Measurements from ENCODE around the gene ZNF532.

Gene ZNF532

DNA sequence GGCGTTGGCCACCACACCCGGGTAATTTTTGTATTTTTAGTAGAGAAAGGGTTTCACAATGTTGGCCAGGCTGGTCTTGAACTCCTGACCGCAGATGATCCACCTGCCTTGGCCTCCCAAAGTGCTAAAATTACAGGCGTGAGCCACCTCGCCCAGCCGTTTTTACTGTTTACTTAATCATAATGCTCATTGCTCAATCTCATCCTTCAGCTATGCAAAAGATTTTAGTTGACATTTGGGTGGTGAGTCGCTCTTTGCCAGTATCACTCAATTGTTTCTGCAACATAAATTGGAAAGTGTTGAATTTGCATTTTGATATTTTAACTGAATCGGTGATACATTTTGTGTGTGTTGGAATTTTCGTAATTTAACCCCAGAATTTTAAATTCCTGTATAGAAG lies 7.8 kb upstream of the ZNF532 start:
- H3K4me2 ChIP-seq (ENCODE audit: low read depth, low read length) = no peak overlapping the region
- no peaks in the 10 kb centered on the region for H3K9me2 ChIP-seq (replicated peaks; ENCODE audit: insufficient read depth, low read length)
- H3K36me3 ChIP-seq (replicated peaks; ENCODE audit: insufficient read depth, low read length) = no peaks in the 10 kb centered on the region
- H2AFZ ChIP-seq (ENCODE audit: low read length) = no peak overlapping the region
- TF ChIP-seq EZH2 (optimal IDR thresholded peaks at IDR 0.05; ENCODE audit: low read depth, low read length) (no peak), EZH2phosphoT487 (IDR thresholded peaks at IDR 0.05; ENCODE audit: low read length) (no peak)
- TF ChIP-seq, protein P1, sequence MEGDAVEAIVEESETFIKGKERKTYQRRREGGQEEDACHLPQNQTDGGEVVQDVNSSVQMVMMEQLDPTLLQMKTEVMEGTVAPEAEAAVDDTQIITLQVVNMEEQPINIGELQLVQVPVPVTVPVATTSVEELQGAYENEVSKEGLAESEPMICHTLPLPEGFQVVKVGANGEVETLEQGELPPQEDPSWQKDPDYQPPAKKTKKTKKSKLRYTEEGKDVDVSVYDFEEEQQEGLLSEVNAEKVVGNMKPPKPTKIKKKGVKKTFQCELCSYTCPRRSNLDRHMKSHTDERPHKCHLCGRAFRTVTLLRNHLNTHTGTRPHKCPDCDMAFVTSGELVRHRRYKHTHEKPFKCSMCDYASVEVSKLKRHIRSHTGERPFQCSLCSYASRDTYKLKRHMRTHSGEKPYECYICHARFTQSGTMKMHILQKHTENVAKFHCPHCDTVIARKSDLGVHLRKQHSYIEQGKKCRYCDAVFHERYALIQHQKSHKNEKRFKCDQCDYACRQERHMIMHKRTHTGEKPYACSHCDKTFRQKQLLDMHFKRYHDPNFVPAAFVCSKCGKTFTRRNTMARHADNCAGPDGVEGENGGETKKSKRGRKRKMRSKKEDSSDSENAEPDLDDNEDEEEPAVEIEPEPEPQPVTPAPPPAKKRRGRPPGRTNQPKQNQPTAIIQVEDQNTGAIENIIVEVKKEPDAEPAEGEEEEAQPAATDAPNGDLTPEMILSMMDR (IDR thresholded peaks at IDR 0.05; ENCODE audit: low read length) = no peak
- no peak overlapping the region for H3K9ac ChIP-seq (ENCODE audit: low read length)
- no peaks in the 10 kb centered on the region for H3F3A ChIP-seq (ENCODE audit: insufficient read depth, low read length)
- no peak overlapping the region for H3K4me3 ChIP-seq (ENCODE audit: low read length)
- no peak for DNase-seq
- H3K79me2 ChIP-seq (ENCODE audit: low read length) = no peaks in the 10 kb centered on the region
- no peaks in the 10 kb centered on the region for H3K27me3 ChIP-seq (replicated peaks; ENCODE audit: insufficient read depth, low read length)
- no peak overlapping the region for H3K27ac ChIP-seq (ENCODE audit: low read length)
- no peaks in the 10 kb centered on the region for H4K20me1 ChIP-seq (ENCODE audit: insufficient read depth, low read length)
- no peaks in the 10 kb centered on the region for H3K4me1 ChIP-seq (ENCODE audit: low read length)
- no peaks in the 10 kb centered on the region for H3K9me3 ChIP-seq (replicated peaks; ENCODE audit: insufficient read depth, low read length)

- 0 out of 2 replicates have a peak, but pooled peaks cover 3% of the 10 kb centered on the region for H3K4me1 ChIP-seq (ENCODE audit: low read length)
- H2AFZ ChIP-seq (ENCODE audit: low read length) = no peak overlapping the region
- H3K36me3 ChIP-seq (replicated peaks; ENCODE audit: insufficient read depth, low read length) = no peaks in the 10 kb centered on the region
- no peak overlapping the region for H3K27ac ChIP-seq (ENCODE audit: low read length)
- H3K4me3 ChIP-seq (ENCODE audit: low read length) = no peak overlapping the region
- no peaks in the 10 kb centered on the region; the same call in 1 of the 2 replicates for H3K27me3 ChIP-seq (replicated peaks; ENCODE audit: insufficient read depth, low read length)
- H3F3A ChIP-seq (ENCODE audit: insufficient read depth, low read length) = no peaks in the 10 kb centered on the region
- TF ChIP-seq EZH2 (optimal IDR thresholded peaks at IDR 0.05; ENCODE audit: low read depth, low read length) (no peak), EZH2phosphoT487 (IDR thresholded peaks at IDR 0.05; ENCODE audit: low read length) (no peak)
- TF ChIP-seq, protein P1 (IDR thresholded peaks at IDR 0.05; ENCODE audit: low read length) = no peak
- H3K4me2 ChIP-seq (ENCODE audit: low read depth, low read length) = no peak overlapping the region
- no peaks in the 10 kb centered on the region for H3K9me3 ChIP-seq (replicated peaks; ENCODE audit: insufficient read depth, low read length)
- H3K9ac ChIP-seq (ENCODE audit: low read length) = no peak overlapping the region
- no peaks in the 10 kb centered on the region for H3K9me2 ChIP-seq (replicated peaks; ENCODE audit: insufficient read depth, low read length)
- no peak for DNase-seq
- no peaks in the 10 kb centered on the region for H3K79me2 ChIP-seq (ENCODE audit: low read length)
- H4K20me1 ChIP-seq (ENCODE audit: insufficient read depth, low read length) = no peaks in the 10 kb centered on the region
Measured at GRCh38 chr18:58858591-58859468, 5.8 kb upstream of the ZNF532 start.

- Histone ChIP-seq H3K27ac (ENCODE audit: low read length) (no peak overlapping the region), H3K4me1 (ENCODE audit: low read length) (0 out of 2 replicates have a peak, but pooled peaks cover 3% of the 10 kb centered on the region), H3K79me2 (ENCODE audit: low read length) (no peaks in the 10 kb centered on the region), H3K9me2 (replicated peaks; ENCODE audit: insufficient read depth, low read length) (no peaks in the 10 kb centered on the region), H3K4me3 (ENCODE audit: low read length) (no peak overlapping the region), H3K4me2 (ENCODE audit: low read depth, low read length) (no peak overlapping the region), H3K9me3 (replicated peaks; ENCODE audit: insufficient read depth, low read length) (no peaks in the 10 kb centered on the region), H3F3A (ENCODE audit: insufficient read depth, low read length) (0 out of 2 replicates have a peak, but pooled peaks cover 2% of the 10 kb centered on the region), H2AFZ (ENCODE audit: low read length) (no peak overlapping the region), H3K36me3 (replicated peaks; ENCODE audit: insufficient read depth, low read length) (no peaks in the 10 kb centered on the region), H3K27me3 (replicated peaks; ENCODE audit: insufficient read depth, low read length) (no peaks in the 10 kb centered on the region; the same call in 1 of the 2 replicates), H4K20me1 (ENCODE audit: insufficient read depth, low read length) (no peaks in the 10 kb centered on the region), H3K9ac (ENCODE audit: low read length) (no peak overlapping the region)
- DNase-seq = no peak
- TF ChIP-seq, protein P1 (IDR thresholded peaks at IDR 0.05; ENCODE audit: low read length) = no peak
- TF ChIP-seq EZH2phosphoT487 (IDR thresholded peaks at IDR 0.05; ENCODE audit: low read length) (no peak), EZH2 (optimal IDR thresholded peaks at IDR 0.05; ENCODE audit: low read depth, low read length) (no peak)
Measured at GRCh38 chr18:58859907-58860306, 4.8 kb upstream of the ZNF532 start.
